NCI-H1092 (cell line): ENCODE measurements around the gene PRKN.

Experiments
- DNase-seq: peaks from one replicate; lab custom pipeline; 2025; lab: John Stamatoyannopoulos, UW

The PRKN gene

GRCh38 chr6:161596807-161597520, 1130.6 kb downstream of the PRKN start:
- no peak for DNase-seq

- no peak for DNase-seq
Measured at GRCh38 chr6:161594412-161594811, 1133.2 kb downstream of the PRKN start.

DNA sequence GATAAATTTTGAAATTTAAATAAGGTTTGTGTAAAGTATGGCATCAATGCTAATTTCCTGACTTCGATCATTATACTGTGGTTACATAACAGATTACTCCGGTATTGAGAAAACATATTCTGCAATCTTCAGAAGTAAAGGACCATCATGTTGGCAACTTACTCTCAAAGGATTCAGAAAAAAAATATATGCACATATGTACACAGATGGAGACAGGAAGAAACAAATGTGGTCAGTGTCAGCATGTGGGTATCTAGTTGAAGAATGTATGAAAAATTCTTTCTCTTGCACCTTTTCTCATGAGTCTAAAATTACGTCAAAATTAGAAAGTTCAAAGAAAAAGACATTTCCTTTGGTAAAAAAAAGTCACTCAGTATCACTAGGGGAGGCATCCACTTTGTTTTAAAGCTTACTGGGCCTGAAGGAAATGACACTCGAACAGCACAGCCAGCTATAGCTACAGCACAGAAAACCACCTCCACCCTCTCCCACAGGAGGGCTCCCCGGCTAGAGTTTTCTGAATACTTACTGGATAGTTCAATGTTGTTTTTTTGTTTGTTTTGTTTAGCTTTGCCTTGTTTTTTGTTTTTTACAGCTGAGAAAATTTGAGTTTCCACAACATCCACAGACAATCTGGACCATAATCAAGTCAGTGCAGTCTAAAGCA, 1136.5 kb downstream of the PRKN start:
- DNase-seq: no peak

- no peak for DNase-seq
Measured at GRCh38 chr6:161586887-161587286, 1140.7 kb downstream of the PRKN start.

GRCh38 chr6:161584621-161585340, 1142.8 kb downstream of the PRKN start:
- DNase-seq: no peak

GRCh38 chr6:161584051-161584450, 1143.5 kb downstream of the PRKN start:
- DNase-seq: no peak

GRCh38 chr6:161583584-161583983, 1144.0 kb downstream of the PRKN start:
- no peak for DNase-seq

- no peak for DNase-seq
Measured at GRCh38 chr6:161578478-161578877, 1149.1 kb downstream of the PRKN start.

DNA sequence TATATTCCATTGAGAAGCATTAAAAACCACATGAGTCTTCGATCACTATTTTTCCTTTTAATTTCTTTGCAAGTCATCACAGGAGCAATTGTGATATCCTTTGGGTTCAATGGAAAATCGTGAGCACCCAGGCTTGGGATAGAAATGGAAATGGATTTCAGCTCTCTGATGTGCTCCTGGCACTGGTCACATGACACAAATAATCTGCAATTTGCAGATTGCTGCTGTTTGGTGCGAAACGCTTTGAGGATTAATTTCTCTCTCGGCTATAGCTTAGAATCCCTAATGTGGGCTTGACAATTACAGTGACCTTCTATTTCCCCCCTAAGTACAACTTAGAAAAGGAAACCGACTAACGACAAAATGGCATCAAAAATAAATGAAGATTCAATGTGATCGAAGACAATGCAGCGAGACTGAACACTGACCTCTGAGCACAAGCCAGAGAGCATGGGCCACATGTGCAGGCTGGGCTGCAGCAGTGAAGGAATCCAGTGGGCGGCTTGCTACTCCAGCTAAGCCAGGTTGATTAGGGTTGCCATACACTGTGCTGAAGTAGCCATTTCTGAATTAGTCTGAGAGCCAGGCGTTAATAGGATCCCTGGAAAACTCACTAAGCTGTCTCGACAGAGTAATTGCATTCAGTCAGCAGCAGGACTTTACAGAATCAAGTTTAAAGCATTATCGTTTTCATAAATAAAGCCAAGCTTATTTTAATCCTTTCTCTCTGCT, 1151.9 kb downstream of the PRKN start:
- no peak for DNase-seq

GRCh38 chr6:161568885-161569456, 1158.6 kb downstream of the PRKN start:
- DNase-seq: no peak

DNA sequence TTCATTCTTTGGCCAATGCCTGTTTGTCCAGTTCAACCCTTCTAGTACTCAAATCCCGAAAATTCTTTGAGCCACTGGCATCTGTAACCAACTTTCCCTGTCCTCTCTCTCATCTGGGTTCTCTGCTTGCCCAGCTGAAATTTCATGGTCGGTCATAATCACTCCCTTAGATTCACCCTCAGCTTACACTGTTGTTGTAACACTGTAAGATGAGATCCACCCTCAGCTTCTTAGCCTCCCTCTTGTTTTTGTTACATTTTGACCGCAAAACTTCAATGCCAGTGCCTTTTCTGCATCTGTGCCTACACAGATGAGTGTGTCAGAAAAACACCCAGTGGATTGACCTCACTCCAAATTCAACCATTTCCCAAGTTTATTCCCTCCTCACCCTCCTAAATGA, 1162.6 kb downstream of the PRKN start:
- no peak for DNase-seq

GRCh38 chr6:161561908-161562307, 1165.7 kb downstream of the PRKN start:
- DNase-seq: no peak

GRCh38 chr6:161557333-161558107, 1170.0 kb downstream of the PRKN start:
- no peak for DNase-seq

- DNase-seq: no peak
Measured at GRCh38 chr6:161554883-161555282, 1172.7 kb downstream of the PRKN start.

- peak; percentile 6 for DNase-seq
Measured at GRCh38 chr6:161549977-161550655, 1177.5 kb downstream of the PRKN start.

DNA sequence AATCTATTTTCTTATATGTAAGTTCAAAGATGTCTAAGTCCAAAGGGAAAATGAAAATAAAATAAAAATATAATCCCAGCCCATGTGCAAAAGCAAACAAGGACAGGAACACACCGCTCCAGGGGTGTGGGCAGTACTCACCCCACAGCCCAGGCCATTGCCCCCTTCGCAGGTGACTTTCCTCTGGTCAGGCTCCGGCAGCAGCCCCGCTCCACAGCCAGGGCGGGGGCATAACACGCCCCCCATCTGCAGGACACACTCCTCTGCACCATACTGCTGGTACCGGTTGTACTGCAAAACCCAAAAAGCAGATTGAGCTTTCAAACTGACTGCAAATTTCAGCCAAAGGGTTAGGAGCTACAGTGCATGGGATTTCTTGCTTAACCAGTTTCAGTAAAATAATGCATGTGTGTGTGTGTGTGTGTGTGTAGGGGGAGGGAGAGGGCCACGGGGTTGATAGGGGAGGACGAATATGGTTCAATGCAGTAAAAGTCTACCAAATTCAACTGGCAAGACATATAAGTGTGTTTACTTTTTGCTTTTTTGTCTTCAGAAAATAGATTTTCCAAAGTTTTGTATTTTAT, 1178.8 kb downstream of the PRKN start:
- no peak for DNase-seq

GRCh38 chr6:161547617-161548016, 1179.9 kb downstream of the PRKN start:
- DNase-seq: peak; percentile 44

- no peak for DNase-seq
Measured at GRCh38 chr6:161546632-161547031, 1180.9 kb downstream of the PRKN start.

DNA sequence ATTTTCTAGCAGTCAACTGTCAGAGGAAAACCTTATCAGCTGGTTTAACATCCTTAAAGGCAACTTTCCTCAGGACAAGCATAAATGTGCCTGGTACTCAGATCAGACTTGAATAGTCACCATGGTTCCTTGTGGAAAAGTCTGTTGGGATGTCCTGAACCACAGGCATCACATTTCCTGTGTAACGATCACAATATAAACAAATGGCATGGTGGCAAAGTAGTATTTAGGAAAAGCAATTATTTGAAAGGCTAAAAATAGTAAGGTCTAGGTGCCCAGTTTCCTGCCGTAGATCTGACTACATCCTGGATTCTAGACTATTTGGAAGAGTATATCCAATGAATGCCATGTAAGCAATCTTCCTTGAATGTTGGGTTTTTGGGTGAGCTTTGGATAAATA, 1181.8 kb downstream of the PRKN start:
- no peak for DNase-seq

- no peak for DNase-seq
Measured at GRCh38 chr6:161544801-161545480, 1182.6 kb downstream of the PRKN start.
